HepG2 (cell line): ENCODE measurements around the gene CENATAC. TPM values are rescaled to one million over a fixed set of nuclear protein-coding genes. Genes with fewer than 3 reads are reported as not detected.

Experiments used
- ATAD3A ChIP-seq: sonication (generic); formaldehyde crosslinking; IDR thresholded peaks from 2 replicates; pipeline ENCODE4 v1.4.0; 2020; ENCODE audit warnings: missing genetic modification reagents
- ATM ChIP-seq: fragments of 450-650 bp; IDR thresholded peaks from 2 replicates; pipeline ENCODE4 v1.7.1; 2017; ENCODE audit warnings: mild to moderate bottlenecking, borderline replicate concordance
- DMAP1 ChIP-seq: IDR thresholded peaks from 2 replicates; pipeline ENCODE4 v1.6.1; 2016
- FOXO1 ChIP-seq: sonication (generic); formaldehyde crosslinking; IDR thresholded peaks from 2 replicates; pipeline ENCODE4 v1.4.0; 2020; ENCODE audit warnings: missing genetic modification reagents
- HNF4G ChIP-seq, 2 experiments: sonication (generic) in 1 of 2; formaldehyde crosslinking in 1 of 2; IDR thresholded peaks; 2 replicates each; pipeline versions ENCODE4 v1.4.0 to v1.6.1; 2011 to 2020; ENCODE audit warnings: borderline replicate concordance in 2 of 2, low read depth in 2 of 2, mild to moderate bottlenecking in 2 of 2, low read length in 1 of 2, missing genetic modification reagents in 1 of 2, moderate library complexity in 1 of 2
- MTF1 ChIP-seq: sonication (generic); formaldehyde crosslinking; IDR thresholded peaks from 2 replicates; pipeline ENCODE4 v1.5.0; 2020; ENCODE audit warnings: missing genetic modification reagents
- NR2F6 ChIP-seq, 2 experiments: IDR thresholded peaks; 2 replicates each; pipeline ENCODE4 v1.6.1; 2016; ENCODE audit warnings: antibody characterized with exemption in 1 of 2, mild to moderate bottlenecking in 1 of 2
- SALL2 ChIP-seq: sonication (generic); formaldehyde crosslinking; IDR thresholded peaks from 2 replicates; pipeline ENCODE4 v1.8.1; 2023; ENCODE audit warnings: mild to moderate bottlenecking, missing genetic modification reagents, inconsistent platforms
- SMAD1 ChIP-seq: sonication (generic); formaldehyde crosslinking; IDR thresholded peaks from 2 replicates; pipeline ENCODE4 v1.4.0; 2020; ENCODE audit warnings: missing genetic modification reagents, low read depth, mild to moderate bottlenecking, borderline replicate concordance
- SMAD9 ChIP-seq: sonication (generic); formaldehyde crosslinking; IDR thresholded peaks from 2 replicates; pipeline ENCODE4 v1.5.1; 2020; ENCODE audit warnings: mild to moderate bottlenecking, missing genetic modification reagents
- TOE1 ChIP-seq: sonication (generic); formaldehyde crosslinking; IDR thresholded peaks from 2 replicates; pipeline ENCODE4 v1.4.0; 2020; ENCODE audit warnings: mild to moderate bottlenecking, missing genetic modification reagents
- TOPORS ChIP-seq: sonication (generic); formaldehyde crosslinking; IDR thresholded peaks from 2 replicates; pipeline ENCODE4 v1.8.0; 2023; ENCODE audit warnings: mild to moderate bottlenecking, missing genetic modification reagents
- YEATS4 ChIP-seq: sonication (generic); formaldehyde crosslinking; IDR thresholded peaks from 2 replicates; pipeline ENCODE4 v1.4.0; 2020; ENCODE audit warnings: missing genetic modification reagents, borderline replicate concordance
- ZFP36L1 ChIP-seq: sonication (generic); formaldehyde crosslinking; IDR thresholded peaks from 2 replicates; pipeline ENCODE4 v1.8.0; 2022; ENCODE audit warnings: mild to moderate bottlenecking, missing genetic modification reagents, moderate library complexity
- ZNF124 ChIP-seq: sonication (generic); formaldehyde crosslinking; IDR thresholded peaks from 2 replicates; pipeline ENCODE4 v1.4.0; 2020; ENCODE audit warnings: missing genetic modification reagents
- ZNF383 ChIP-seq: sonication (generic); formaldehyde crosslinking; IDR thresholded peaks from 2 replicates; pipeline ENCODE4 v1.4.0; 2020; ENCODE audit warnings: missing genetic modification reagents, mild to moderate bottlenecking, borderline replicate concordance
- ZNF549 ChIP-seq: sonication (generic); formaldehyde crosslinking; IDR thresholded peaks from 2 replicates; pipeline ENCODE4 v1.5.0; 2020; ENCODE audit warnings: missing genetic modification reagents
- ZNF644 ChIP-seq: IDR thresholded peaks from 2 replicates; pipeline ENCODE4 v1.6.1; 2016; ENCODE audit warnings: low read depth
- ZSCAN9 ChIP-seq: IDR thresholded peaks from 2 replicates; pipeline ENCODE4 v1.6.1; 2016; ENCODE audit warnings: borderline replicate concordance
- polyA plus RNA-seq, 8 experiments: library from polyadenylated mRNA; depleted of rRNA in 3 of 8; stranded (reverse) in 7 of 8; unstranded in 1 of 8; fragments of >200 nt; fragmentation: Illumina TruSeq in 4 of 8; extraction: Trizol in 4 of 8; gene quantifications; 2 replicates each; pipeline versions ENCODE4 v1.2.1 to v1.2.3, GENCODE V29; 2011 to 2016; ENCODE audit warnings: low read depth in 4 of 8, missing spikeins in 1 of 8, mixed read lengths in 1 of 8; ENCODE audit not compliant: insufficient read depth in 1 of 8
- total RNA-seq, 5 experiments: library from RNA; depleted of rRNA; stranded (reverse); fragments of >200 nt; fragmentation: Illumina TruSeq; extraction: Trizol; gene quantifications; 2 replicates each; pipeline ENCODE4 v1.2.3, GENCODE V29; 2016; ENCODE audit warnings: low read depth in 1 of 5
- TF ChIP-seq, protein P1 (sequence below): sonication (generic); formaldehyde crosslinking; IDR thresholded peaks from 2 replicates; pipeline ENCODE4 v1.5.1; 2020; ENCODE audit warnings: missing genetic modification reagents, mild to moderate bottlenecking, borderline replicate concordance
- TF ChIP-seq, protein P2 (sequence below): sonication (generic); formaldehyde crosslinking; IDR thresholded peaks from 2 replicates; pipeline ENCODE4 v1.4.0; 2020; ENCODE audit warnings: missing genetic modification reagents, borderline replicate concordance
- TF ChIP-seq, protein P3 (sequence below): sonication (generic); formaldehyde crosslinking; IDR thresholded peaks from 2 replicates; pipeline ENCODE4 v1.5.0; 2020; ENCODE audit warnings: missing genetic modification reagents
- TF ChIP-seq, protein P4 (sequence below): IDR thresholded peaks from 2 replicates; pipeline ENCODE4 v1.6.1; 2016; ENCODE audit warnings: missing compliant biosample characterization, missing genetic modification reagents, borderline replicate concordance
- TF ChIP-seq, protein P5 (sequence below): sonication (generic); formaldehyde crosslinking; IDR thresholded peaks from 2 replicates; pipeline ENCODE4 v1.5.0; 2020; ENCODE audit warnings: missing genetic modification reagents

The CENATAC gene
- total and polyA plus RNA-seq, 2 of the 13 experiments (the other 11 are each of a cell fraction or from before 2014, with no cell fraction given), result 21.7 to 25.0 TPM

DNA sequence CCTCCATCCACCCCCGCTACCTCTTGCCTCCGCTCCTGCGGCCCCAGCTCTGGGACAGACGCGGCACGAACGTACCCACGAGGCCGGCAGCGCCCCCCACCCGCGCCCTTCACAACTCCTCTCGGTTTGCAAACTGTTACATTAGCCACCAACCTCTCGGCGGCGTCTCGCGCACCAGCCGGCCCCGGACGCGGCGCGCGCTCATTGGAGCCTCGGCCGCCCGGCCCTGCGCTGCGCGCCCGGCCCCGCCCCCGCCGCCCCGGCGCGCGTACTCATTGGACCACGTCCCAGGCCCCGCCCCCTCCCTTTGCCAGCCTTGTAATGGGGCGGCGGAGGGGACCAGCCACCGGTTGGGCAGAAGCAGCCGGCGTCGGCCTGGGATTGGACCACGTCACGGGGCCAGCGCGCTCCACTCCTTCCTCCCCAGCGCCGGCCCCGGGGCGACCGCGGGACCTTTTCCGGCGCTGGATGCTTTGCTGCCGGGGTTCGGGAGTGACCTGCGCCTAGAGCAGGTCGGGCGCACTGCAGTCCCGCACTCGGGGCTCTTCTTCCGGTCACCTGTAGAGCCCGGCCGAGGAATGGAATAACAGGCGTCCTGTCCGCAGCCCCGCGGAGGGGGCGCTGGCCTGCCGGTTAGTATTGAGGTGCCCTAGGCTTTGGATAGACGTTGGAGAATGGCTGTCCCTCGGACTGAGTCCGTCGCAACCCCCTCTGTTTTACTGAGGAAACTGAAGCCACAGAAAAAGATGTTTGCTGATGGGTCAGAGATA, 59.2 kb downstream of the CENATAC start, which contains the start of gene HYOU1 (continued):
- TF ChIP-seq DMAP1 (CRISPR knock-in tag) (peak; percentile 56), ATM (no peak), ZSCAN9 (no peak), ZNF124 (no peak; the same call in 1 of the 2 replicates), HNF4G (IDR thresholded peaks at IDR 0.05; ENCODE audit: borderline replicate concordance, low read depth, low read length) (no peak), HNF4G (CRISPR knock-in tag; IDR thresholded peaks at IDR 0.05; ENCODE audit: borderline replicate concordance, low read depth) (no peak), ZNF549 (CRISPR knock-in tag) (no peak), SMAD1 (CRISPR knock-in tag) (no peak), ZFP36L1 (CRISPR knock-in tag) (peak; percentile 72; the same call in 1 of the 2 replicates), MTF1 (CRISPR knock-in tag) (no peak), SMAD9 (CRISPR knock-in tag) (no peak), NR2F6 (IDR thresholded peaks at IDR 0.05) (peak; percentile 69), NR2F6 (CRISPR knock-in tag; IDR thresholded peaks at IDR 0.05) (peak; percentile 86), TOPORS (CRISPR knock-in tag) (no peak; the same call in 1 of the 2 replicates), ZNF383 (CRISPR knock-in tag) (no peak), ATAD3A (CRISPR knock-in tag) (no peak), YEATS4 (peak; percentile 70; the same call in 1 of the 2 replicates), TOE1 (no peak), FOXO1 (CRISPR knock-in tag) (peak; percentile 42), SALL2 (CRISPR knock-in tag) (peak; percentile 76; the same call in 1 of the 2 replicates), ZNF644 (CRISPR knock-in tag) (0 out of 2 replicates have a peak, but pooled peaks have one; percentile 31)
- TF ChIP-seq, protein P1, sequence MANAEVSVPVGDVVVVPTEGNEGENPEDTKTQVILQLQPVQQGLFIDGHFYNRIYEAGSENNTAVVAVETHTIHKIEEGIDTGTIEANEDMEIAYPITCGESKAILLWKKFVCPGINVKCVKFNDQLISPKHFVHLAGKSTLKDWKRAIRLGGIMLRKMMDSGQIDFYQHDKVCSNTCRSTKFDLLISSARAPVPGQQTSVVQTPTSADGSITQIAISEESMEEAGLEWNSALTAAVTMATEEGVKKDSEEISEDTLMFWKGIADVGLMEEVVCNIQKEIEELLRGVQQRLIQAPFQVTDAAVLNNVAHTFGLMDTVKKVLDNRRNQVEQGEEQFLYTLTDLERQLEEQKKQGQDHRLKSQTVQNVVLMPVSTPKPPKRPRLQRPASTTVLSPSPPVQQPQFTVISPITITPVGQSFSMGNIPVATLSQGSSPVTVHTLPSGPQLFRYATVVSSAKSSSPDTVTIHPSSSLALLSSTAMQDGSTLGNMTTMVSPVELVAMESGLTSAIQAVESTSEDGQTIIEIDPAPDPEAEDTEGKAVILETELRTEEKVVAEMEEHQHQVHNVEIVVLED (CRISPR knock-in tag), result peak; percentile 82
- TF ChIP-seq, protein P2, sequence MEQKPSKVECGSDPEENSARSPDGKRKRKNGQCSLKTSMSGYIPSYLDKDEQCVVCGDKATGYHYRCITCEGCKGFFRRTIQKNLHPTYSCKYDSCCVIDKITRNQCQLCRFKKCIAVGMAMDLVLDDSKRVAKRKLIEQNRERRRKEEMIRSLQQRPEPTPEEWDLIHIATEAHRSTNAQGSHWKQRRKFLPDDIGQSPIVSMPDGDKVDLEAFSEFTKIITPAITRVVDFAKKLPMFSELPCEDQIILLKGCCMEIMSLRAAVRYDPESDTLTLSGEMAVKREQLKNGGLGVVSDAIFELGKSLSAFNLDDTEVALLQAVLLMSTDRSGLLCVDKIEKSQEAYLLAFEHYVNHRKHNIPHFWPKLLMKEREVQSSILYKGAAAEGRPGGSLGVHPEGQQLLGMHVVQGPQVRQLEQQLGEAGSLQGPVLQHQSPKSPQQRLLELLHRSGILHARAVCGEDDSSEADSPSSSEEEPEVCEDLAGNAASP (CRISPR knock-in tag), result 0 out of 2 replicates have a peak, but pooled peaks have one; percentile 35
- TF ChIP-seq, protein P3, sequence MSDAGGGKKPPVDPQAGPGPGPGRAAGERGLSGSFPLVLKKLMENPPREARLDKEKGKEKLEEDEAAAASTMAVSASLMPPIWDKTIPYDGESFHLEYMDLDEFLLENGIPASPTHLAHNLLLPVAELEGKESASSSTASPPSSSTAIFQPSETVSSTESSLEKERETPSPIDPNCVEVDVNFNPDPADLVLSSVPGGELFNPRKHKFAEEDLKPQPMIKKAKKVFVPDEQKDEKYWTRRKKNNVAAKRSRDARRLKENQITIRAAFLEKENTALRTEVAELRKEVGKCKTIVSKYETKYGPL (CRISPR knock-in tag), result no peak
- TF ChIP-seq, protein P4, sequence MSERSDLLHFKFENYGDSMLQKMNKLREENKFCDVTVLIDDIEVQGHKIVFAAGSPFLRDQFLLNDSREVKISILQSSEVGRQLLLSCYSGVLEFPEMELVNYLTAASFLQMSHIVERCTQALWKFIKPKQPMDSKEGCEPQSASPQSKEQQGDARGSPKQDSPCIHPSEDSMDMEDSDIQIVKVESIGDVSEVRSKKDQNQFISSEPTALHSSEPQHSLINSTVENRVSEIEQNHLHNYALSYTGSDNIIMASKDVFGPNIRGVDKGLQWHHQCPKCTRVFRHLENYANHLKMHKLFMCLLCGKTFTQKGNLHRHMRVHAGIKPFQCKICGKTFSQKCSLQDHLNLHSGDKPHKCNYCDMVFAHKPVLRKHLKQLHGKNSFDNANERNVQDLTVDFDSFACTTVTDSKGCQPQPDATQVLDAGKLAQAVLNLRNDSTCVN, result peak; percentile 83
- TF ChIP-seq, protein P5, sequence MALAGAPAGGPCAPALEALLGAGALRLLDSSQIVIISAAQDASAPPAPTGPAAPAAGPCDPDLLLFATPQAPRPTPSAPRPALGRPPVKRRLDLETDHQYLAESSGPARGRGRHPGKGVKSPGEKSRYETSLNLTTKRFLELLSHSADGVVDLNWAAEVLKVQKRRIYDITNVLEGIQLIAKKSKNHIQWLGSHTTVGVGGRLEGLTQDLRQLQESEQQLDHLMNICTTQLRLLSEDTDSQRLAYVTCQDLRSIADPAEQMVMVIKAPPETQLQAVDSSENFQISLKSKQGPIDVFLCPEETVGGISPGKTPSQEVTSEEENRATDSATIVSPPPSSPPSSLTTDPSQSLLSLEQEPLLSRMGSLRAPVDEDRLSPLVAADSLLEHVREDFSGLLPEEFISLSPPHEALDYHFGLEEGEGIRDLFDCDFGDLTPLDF (CRISPR knock-in tag), result no peak
